TTC549 (cell line): Measurements from ENCODE around the gene CSF2.

Source experiments
- FAIRE-seq: peaks from 2 replicates; lab custom pipeline; 2012; peaks lifted over from hg19 to GRCh38; lab: Jason Lieb, UNC

Gene CSF2

DNA sequence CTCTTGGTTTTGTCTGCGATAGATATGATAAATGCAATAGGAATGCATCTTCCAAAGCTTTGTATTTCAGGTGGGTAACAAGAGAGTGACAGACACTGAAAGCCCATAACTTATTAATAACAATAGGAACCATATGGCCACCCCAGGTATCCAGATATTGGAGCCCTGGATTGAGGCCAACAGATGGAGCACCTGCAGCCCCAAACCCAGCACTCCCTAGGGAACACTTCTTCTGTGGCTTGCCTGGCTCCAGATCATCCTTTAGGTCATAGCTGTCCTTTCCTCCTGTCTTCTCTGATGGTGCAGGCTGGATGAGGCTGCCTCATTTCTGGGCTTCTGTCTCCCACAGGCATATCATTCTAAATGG lies 18.2 kb upstream of the CSF2 start:
- FAIRE-seq, result no peak

DNA sequence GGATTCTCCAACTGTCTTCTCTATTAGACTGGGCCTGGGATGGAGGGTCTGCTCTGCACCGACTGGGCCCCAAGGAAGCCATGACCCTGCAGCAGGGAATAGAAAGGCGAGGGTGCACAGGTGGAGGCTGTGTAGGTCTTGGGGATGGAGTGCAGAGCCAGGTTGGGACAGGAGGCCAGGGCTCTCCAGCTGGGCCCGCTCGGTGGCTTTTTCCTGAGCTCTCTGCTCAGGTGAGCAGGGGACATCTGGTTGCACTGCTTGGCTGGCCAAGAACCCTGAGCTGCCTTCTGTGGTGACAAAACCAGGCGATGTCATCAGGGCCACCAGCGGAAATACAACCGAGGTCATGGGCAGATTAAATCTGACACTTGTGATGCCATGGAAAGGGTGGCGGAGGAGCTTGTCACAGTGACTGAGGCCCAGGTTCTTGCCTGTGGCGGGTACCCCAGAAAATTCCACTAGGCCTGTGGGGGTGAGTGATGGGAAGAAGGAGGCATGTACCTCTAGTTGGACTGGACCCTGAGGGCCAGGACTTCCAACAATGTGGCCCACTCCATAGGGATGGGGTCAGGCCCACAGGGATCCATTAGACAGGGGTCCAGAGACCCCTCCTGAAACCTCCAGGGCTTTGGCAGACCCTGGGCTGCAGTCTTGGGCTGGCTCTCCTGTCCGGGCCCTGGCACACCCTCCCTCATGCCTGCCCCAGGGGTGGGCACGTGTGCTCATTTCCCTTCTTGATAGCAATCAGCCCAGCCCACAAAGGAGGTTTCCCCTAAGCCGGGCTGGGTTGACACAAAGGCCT lies 17.6 kb upstream of the CSF2 start:
- no peak for FAIRE-seq

DNA sequence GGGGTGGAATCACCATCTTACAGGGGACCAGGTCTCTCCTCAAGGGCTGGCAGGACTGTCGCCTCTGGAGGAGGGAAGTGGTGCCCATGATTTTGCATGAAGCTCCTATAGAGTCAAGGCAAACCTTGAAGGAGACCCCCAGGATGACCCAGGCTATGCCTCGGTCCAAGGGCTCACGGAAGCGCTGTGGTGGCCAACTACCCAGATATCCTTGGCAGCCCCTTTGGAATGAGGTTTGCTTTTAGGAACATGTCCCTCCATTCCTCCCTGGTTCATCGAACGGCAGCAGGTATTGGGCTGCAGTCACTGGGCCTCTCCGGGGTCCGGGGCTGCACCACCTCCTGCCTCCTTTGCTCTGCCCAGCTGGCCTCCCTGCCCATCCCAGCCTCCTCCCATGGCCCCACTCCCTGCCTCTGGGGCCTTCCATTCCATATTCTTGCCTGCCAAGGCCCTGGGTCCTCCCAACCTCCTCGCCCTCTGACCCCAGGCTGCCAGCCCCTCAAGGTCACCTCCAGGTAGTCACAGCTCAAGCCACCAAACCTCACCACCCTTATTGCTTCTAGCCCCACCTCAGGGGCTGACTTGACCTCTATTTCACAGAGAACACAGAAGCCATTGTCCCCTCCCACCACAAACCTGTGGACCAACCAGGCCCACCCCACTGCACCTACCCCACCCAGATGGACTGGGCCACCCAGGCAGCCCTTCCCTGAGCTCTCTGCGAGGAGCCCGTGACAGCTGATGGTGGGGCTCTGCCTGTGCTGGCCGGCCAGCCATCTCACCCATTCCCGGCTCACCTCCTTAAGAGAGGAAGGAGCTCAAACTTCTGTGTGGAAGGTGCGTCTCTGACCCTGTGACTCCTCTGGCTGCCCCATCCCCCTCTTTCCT lies 16.7 kb upstream of the CSF2 start:
- no peak for FAIRE-seq

DNA sequence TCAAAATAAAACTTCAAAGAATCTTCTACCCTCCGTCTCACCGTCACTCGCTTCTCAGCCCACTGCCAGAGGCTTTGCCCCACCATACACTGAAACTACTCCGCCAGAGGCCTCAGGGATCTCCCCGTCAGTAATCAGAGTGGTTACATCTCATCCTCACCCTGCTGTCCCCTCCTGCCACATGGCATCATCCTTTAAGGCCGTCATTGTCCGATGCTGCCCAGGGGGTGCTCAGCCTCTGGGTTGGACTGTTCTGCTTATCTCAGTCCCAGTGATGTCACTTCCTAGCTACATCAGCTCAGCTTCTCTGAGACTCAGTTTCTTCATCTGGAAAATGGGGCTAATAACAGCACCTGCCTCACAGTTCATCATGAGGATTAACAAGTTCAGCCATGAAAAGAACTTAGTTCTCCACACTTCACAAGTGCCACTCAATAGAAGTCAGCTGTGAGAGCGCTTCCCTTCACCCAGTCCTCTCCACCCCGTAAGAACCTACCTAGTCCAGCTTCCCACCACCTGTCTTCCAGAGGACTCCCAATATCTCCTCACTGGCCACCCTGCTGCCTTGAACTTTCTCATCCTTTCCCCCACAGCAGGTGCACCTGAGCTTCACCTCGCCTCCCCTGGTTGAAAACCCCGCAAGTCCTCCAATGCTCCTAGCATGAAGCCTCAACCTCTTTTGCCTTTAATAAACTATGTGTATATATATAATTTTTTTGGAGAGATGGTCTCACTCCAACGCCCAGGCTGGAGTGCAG lies 15.9 kb upstream of the CSF2 start:
- FAIRE-seq, result no peak

DNA sequence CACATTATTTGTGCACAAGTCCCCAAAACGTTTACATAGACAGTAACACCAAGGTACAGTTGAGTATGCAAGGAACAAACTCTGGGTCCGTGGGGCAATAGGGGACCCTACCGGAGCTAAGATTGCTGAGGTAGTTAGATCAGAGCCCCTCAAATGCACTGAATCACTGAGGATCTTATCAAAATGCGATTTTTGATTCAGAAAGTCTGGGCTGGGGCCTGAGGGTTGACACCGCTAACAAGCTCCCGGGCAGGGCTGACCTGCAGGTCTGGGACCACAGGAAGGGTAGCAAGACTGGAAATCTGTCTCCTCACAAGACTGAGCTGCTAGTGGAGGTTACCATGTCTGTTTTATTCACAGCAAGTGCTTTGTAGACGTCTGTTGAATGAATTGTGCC lies 14.9 kb upstream of the CSF2 start:
- FAIRE-seq, result no peak

DNA sequence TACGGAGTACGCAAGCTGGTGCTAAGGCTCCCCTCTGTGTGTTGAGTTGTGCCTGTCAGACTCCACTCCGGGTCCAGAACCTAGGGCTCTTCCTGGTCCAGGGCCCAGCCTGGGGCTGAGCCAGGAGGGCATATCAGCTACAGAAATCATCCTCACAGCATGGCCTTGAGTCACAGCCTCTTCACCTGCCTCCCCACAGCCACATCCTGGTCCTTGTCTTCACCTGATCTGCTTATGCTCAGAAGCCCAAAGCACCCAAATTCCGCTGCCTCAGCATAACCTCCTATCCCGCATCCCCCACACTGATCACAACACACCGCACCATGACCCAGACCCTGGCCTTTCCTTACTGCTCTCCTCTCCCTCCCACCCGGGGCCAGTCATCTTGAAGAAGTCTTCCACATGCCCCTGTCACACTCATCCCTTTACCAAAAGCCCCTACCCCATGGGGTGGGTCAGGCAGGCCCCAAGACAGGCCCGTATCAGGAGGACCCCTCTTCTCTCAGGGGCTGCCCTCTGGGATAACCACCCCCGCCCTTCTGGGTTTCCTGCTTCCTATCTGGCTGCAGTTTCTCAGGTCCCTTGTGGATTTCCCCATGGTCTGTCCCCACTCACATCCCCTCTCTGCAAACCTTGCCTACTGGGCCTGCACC lies 14.4 kb upstream of the CSF2 start:
- FAIRE-seq, result no peak

DNA sequence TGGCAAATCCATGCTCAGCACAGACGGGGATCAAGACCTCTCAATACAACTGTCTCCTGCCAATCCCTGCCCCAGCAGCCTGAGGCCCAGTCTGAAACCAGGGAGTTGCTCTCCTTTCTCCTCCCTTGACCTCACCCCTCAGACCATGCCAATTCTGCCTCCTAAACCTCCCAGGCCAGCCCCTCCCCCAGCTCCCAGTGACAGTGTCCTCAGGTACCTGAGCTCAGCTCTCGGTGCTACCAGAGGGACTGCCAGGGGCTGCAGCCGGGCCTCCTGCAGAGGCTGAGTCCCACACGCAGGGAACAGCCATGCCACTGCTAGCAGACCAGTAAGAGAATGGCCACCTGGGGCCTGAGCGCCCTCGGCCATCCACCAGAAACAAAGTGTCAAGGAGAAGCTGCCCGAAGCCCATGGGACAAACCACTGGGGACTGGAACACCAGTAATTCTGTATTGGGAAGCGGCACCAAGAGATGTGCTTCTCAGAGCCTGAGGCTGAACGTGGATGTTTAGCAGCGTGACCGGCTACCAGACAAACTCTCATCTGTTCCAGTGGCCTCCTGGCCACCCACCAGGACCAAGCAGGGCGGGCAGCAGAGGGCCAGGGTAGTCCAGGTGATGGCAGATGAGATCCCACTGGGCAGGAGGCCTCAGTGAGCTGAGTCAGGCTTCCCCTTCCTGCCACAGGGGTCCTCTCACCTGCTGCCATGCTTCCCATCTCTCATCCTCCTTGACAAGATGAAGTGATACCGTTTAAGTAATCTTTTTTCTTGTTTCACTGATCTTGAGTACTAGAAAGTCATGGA lies 13.7 kb upstream of the CSF2 start:
- no peak for FAIRE-seq

DNA sequence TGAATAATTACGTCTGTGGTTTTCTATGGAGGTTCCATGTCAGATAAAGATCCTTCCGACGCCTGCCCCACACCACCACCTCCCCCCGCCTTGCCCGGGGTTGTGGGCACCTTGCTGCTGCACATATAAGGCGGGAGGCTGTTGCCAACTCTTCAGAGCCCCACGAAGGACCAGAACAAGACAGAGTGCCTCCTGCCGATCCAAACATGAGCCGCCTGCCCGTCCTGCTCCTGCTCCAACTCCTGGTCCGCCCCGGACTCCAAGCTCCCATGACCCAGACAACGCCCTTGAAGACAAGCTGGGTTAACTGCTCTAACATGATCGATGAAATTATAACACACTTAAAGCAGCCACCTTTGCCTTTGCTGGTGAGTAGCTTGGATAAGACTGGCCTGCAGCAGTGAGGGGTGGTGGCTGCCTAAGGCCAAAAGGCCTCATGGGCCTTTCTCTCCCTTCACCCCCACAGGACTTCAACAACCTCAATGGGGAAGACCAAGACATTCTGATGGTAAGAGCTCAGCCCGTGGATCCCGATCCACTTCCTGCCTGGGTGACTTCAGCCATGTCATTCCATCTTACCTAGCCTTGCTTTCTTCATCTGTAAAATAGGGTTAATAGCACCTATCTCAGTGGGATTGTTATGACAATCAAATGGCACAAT lies 13.0 kb upstream of the CSF2 start, which contains the start of gene IL3:
Gene IL3 (plus strand): TSS at position 155 of the 661 bp plus-strand sequence. CDS start 52 bp downstream, at position 207.
- FAIRE-seq, result no peak

DNA sequence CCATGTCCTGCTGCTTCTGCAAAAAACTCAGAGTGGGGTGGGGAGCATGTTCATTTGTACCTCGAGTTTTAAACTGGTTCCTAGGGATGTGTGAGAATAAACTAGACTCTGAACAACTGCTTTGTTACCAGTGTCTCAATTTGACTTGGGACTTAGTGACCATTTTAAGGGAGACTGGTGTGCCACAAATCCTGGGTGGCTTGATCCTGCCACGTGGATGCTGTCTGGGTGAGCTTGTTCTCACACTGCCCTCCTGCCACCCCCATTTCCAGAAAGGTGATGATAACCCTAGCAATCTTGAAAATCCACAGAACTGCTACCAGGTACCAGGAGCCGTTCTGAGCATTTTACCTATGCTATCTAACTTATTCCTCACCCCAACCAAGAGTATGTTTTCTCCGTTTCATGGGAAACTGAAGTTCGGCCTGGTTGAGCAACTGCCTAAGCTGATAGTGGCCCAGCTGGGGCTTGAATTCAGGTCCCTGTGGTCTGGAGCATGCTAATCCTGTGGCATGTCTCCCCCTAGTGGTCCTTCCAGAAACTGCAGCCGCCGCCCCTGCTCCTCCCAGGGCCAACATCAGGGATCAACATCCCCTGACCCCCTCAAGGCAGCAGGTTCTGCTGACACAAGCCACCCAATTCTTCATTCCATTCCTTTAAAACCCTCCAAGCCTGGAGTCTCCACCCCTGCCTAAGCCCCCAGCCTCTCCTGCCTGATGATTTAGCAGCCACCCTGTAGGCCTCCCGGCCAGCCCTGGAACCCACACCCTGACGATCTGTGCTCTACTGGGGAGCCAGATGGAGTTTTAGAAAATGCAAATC lies 10.3 kb upstream of the CSF2 start:
- FAIRE-seq, result no peak

DNA sequence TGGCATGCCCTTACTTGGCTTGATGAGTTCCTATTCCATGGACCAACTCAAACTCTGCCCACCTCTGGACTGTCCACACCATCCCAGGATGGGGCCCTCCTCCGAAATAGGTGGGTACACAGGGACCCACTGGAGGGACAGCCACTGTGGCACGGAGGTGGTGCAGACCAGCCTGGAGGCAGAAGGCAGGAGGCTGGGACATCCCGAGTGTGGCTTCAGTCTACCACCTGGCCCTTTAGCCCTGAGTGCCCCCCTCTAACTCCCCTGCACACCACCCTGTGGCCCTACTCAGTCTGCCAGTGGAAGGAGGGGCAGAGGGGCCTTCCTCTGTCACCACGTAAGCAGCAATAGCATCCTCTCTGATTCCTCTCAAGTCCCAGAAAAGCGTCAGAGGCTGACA lies 9.4 kb upstream of the CSF2 start:
- FAIRE-seq, result no peak

DNA sequence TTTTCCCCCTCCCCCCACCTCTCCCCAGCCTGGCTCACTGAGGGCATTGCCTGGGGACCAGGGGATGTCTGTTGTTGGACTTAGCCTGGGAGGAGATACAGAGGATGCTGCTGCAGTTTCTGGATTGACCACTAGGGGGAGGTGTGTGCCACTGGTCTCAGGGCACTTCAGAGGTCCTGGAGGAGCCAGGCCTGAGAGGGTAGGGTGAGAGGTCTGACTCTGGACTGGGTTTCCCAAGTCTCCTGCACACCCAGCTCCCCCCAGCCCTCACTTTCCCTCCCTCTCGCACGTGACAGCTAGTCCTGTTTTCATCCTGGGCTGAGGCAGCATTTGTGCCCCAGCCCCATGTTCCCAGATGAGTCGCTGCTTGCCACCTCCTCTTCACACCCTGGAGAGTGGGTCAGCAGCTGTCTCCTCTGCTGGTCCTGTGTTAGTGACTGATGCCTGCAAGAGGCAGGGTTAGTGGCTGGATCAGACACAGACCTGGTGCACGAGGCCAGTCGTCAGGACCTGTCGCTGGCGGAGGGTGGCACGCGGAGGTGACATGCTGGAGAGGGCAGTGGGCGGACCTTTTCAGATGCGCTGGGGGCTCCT lies 8.8 kb upstream of the CSF2 start:
- FAIRE-seq, result no peak

DNA sequence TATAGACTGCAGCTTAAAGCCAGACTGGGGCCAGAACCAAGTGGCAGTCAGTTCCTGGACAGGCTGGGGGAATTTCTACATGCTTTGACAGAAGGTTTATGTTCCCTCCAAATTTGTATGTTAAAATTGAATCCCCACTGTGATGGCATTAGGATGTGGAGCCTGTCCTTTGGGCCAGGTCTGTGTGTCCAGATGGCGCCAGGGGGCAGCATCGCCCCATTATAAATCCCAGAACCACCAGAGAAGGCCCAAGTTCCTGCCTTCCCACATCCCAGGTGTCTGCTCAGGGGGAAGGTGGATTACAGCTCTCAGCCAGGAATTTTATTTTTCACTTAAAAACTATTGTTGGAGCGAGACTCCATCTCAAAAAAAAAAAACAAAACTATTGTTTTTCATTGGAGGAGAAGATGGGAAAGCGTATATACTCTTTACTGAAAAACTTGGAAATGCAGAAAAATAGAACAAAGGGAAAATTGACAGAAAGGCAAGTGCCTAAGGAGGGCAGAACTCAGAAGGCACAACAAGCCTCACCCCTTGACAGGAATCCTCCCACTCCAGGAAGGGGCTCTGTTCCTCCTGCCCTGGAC lies 8.1 kb upstream of the CSF2 start:
- FAIRE-seq, result no peak

DNA sequence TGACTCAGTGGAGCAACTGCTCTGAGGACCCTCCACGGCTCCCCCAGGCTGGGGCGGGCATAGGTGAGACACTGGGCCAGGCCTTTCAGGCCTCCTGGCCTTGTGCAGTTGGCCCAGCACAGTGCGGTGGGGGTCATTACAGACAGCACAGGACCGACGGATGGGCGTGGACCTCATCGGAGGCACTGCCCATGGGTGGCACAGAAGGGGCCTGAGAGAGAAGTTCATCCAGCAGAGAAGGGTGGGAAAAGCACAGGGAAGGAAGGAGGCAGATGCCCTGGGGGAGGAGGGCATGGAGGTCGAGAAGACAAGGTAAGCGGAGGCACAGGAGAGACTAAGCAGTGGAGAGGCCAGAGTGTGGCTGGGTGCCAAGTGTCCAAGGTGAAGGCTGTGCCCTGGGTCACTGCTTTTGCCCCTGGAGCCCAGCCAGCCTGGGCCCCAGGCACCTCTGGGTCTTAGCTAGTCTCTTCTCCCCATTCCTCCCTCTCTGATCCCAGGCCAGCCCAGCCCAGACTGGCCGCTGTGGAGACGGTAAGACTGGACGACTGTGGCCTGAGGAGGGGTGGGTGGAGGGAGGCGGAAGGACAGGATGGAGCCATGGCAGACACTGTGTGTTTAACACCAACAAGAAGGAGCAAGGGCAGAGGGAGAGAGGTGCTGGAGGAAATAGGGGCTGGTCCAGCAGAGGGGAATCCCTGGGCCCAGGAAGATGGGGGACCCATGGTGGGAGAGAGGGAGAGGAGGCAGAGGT lies 7.5 kb upstream of the CSF2 start:
- FAIRE-seq, result no peak

DNA sequence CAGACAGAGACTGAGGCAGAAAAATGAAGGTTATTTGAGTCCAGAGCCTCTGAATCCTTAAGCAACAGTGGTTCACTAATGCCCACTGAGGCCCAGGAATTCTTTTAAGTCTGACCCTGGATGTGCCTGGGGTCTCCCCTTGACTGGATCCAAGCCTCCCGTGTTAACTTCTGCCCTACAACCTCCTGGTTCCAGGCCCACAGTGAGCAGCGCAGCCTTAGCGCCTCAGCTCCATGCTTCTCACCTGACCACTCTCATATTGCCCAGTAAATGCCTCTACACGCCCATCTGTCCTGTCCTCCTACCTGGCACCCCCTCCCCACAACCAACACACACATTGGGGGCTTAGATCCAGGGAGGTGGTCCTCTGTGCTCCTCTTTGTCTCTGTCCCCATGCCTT lies 6.7 kb upstream of the CSF2 start:
- no peak for FAIRE-seq

DNA sequence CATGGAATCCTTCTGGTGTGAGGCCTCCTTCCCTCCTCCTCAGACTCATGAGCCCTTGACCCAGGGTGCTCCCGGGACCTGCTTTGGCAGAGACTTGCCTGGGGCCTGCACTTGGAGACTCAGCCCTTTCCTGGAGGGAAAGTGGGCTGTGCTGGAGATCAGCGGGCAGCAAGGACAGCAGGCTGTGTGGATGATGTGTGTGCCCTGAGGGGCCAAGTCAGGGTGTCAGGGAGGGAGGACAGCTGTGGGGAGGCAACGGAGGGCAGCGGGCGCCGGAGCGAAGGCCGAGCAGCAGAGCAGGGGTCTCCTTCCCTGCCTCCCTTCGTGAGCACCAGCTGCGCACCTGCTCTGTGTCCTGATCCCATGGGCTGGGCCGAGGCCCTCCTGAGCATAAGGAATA lies 6.1 kb upstream of the CSF2 start:
- no peak for FAIRE-seq

DNA sequence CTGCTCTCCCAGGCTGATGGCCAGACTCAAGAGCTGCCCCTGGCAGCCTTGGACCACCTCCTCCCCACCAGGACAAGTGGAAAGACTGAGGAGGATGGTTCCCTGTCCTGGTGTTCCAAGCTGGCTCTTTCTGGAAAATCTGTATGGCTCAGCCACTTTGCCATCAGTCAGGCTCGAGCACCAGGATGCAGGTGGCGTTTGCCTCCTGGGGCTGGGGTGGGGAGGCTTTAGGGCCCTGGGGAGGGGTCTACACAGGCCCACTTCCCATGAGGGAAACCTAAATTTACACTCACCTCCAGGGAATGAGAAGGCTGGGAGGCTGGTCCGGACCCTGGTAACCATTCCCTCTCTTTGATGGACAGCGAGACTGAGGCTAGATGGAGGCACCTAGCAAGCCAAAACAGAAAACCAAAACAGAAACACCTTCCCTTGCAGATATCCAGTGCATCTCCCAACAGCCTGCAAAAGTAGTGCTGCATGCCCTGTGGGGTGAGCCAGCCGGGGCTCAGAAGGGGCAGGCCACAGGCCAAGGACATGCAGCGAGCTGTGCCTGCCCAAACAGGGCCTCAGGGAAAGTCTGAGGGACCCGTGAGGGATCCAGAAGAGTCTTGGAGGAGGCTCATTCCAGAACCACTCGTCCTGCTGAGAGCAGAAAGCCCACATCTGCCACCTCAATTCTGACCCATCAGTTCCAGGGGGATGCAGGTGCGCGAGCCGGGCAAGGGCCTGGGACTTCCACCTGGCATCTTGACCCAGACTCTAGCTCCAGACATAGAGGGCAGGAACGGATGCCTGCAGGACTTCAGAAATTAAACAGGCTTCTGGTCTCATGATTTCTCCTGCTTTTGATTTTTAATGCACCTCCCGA lies 5.4 kb upstream of the CSF2 start:
- no peak for FAIRE-seq

DNA sequence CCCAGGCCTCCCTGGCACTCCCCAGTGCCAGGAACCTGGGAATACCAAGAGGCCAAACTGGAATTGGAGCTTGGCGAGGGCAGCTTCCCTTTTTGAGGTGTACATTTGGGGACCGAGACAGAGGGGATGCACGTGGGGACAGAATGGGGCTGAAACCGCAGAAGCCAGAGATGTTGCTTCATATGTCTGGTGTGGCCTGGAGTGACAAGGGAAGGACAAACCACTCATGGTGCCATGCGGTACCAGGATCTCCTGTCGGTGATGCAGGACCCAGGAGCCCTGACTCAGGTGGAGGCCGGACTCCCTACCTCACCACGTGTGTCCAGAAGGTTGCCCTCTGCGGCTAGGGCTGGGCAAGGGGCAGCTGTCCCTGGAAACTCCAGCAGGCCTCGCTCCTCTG lies 4.0 kb upstream of the CSF2 start:
- no peak for FAIRE-seq
